ENCODE data around the gene TMEM35A.
"Not testable (repeated sequence)": the region's sequence is repeated elsewhere in the genome, so short reads cannot be mapped to it uniquely, and the experiment has no call there.

Gene TMEM35A

GRCh38 chrX:101078716-101079598, at the start of gene TMEM35A:
Gene TMEM35A (plus strand): TSS chrX:101078879. CDS start chrX:101079003, 124 bp downstream.
- DNase-seq: no peak

GRCh38 chrX:101029665-101030064, 49.0 kb upstream of the TMEM35A start:
- no peak for DNase-seq

GRCh38 chrX:101037231-101037630, 41.4 kb upstream of the TMEM35A start:
- no peak for DNase-seq

GRCh38 chrX:101040197-101040596, 38.5 kb upstream of the TMEM35A start:
- no peak for DNase-seq

- DNase-seq: no peak
These were observed 27.5 kb upstream of the TMEM35A start for GRCh38 chrX:101051153-101051548.

GRCh38 chrX:101051549-101052302, 27.0 kb upstream of the TMEM35A start, which contains the start of gene TRMT2B:
Gene TRMT2B (minus strand): TSS chrX:101052111. CDS start chrX:101042289, 9,822 bp downstream.
- DNase-seq: peak; percentile 59 to 78

GRCh38 chrX:101056551-101056950, 22.1 kb upstream of the TMEM35A start:
- DNase-seq: not testable (repeated sequence)

GRCh38 chrX:101057093-101057714, 21.5 kb upstream of the TMEM35A start:
- peak in 1 of 2 donors; percentile 47 for DNase-seq

- no peak for DNase-seq
These were observed 16.5 kb upstream of the TMEM35A start for GRCh38 chrX:101062176-101062575.

- DNase-seq: no peak
These were observed 7.1 kb upstream of the TMEM35A start for GRCh38 chrX:101071582-101071981.

- DNase-seq: no peak
These were observed 1.1 kb downstream of the TMEM35A start for GRCh38 chrX:101079736-101080270.

- no peak for DNase-seq
These were observed 1.8 kb downstream of the TMEM35A start for GRCh38 chrX:101080326-101081124.

GRCh38 chrX:101081231-101081630, 2.6 kb downstream of the TMEM35A start:
- no peak for DNase-seq

- DNase-seq: no peak
These were observed 13.1 kb downstream of the TMEM35A start for GRCh38 chrX:101091817-101092216.

GRCh38 chrX:101097546-101098453, 19.1 kb downstream of the TMEM35A start, which contains the start of gene CENPI:
Gene CENPI (plus strand): TSS chrX:101098204. CDS start chrX:101101071, 2,867 bp downstream.
- peak; percentile 50 to 82 for DNase-seq

- DNase-seq: no peak
These were observed 29.6 kb downstream of the TMEM35A start for GRCh38 chrX:101108284-101108683.

- DNase-seq: no peak
These were observed 39.0 kb downstream of the TMEM35A start for GRCh38 chrX:101117701-101118100.

GRCh38 chrX:101136235-101136634, 57.6 kb downstream of the TMEM35A start:
- DNase-seq: no peak

Measured in bone marrow (tissue), 2 donors.